SK-N-MC (cell line): ENCODE data around the gene TMEM200B.

Source experiments
- DNase-seq: peaks from one replicate; pipeline ENCODE4 v3.0.0-alpha.2; 2011; ENCODE audit warnings: low read depth, low spot score
- H3K27ac ChIP-seq: fragments of 200-600 bp; sonication (generic); 2 replicates; pipeline ENCODE4 v1.5.1; 2016; ENCODE audit warnings: mixed run types
- H3K36me3 ChIP-seq: fragments of 200-600 bp; sonication (generic); 2 replicates; pipeline ENCODE4 v1.6.1; 2017; ENCODE audit warnings: antibody characterized with exemption, low read length, mixed read lengths; ENCODE audit not compliant: insufficient read depth
- H3K4me3 ChIP-seq: fragments of 200-600 bp; sonication (generic); 2 replicates; pipeline ENCODE4 v1.5.1; 2016
- H3K9ac ChIP-seq: fragments of 200-600 bp; sonication (generic); 2 replicates; pipeline ENCODE4 v1.8.0; 2017; ENCODE audit warnings: mixed run types, mixed read lengths; ENCODE audit not compliant: insufficient read length
- H3K9me3 ChIP-seq: fragments of 200-600 bp; sonication (generic); 2 replicates; pipeline ENCODE4 v1.6.1; 2017; ENCODE audit warnings: low read depth, mild to moderate bottlenecking, antibody characterized with exemption, low read length, moderate library complexity, mixed read lengths
- EZH2 ChIP-seq: fragments of 200-600 bp; sonication (generic); IDR thresholded peaks from one replicate; pipeline ENCODE4 v1.6.1; 2017; ENCODE audit warnings: antibody characterized with exemption
- FOXP2 ChIP-seq: optimal IDR thresholded peaks from 2 replicates; pipeline ENCODE3; 2011; ENCODE audit warnings: mild to moderate bottlenecking, moderate library complexity; ENCODE audit not compliant: insufficient read depth; ENCODE audit errors: extremely low read length, control extremely low read depth
- POLR2AphosphoS5 ChIP-seq: IDR thresholded peaks from 2 replicates; pipeline ENCODE4 v1.6.1; 2012; ENCODE audit warnings: mild to moderate bottlenecking, low read depth, low read length, borderline replicate concordance

The TMEM200B gene

GRCh38 chr1:29121516-29121935 lies 2.2 kb downstream of the TMEM200B start:
- TF ChIP-seq POLR2AphosphoS5, result no peak
- no peak for TF ChIP-seq EZH2
- TF ChIP-seq FOXP2, result no peak
- H3K9ac ChIP-seq, result no peak overlapping the region
- no peak overlapping the region for H3K27ac ChIP-seq

GRCh38 chr1:29120947-29121485 lies 2.7 kb downstream of the TMEM200B start:
- TF ChIP-seq FOXP2 (no peak), EZH2 (no peak), POLR2AphosphoS5 (0 out of 2 replicates have a peak, but pooled peaks have one; percentile 19)
- no peak for DNase-seq
- no peak overlapping the region for H3K4me3 ChIP-seq

More at GRCh38 chr1:29121516-29121935, 2.2 kb downstream of the TMEM200B start:
- Histone ChIP-seq H3K9me3 (no peaks in the 10 kb centered on the region), H3K36me3 (peaks cover 24% of the 10 kb centered on the region), H3K4me3 (no peak overlapping the region)
- no peak for DNase-seq

GRCh38 chr1:29120367-29120766 lies 3.3 kb downstream of the TMEM200B start:
- Histone ChIP-seq H3K9ac (no peak overlapping the region), H3K4me3 (no peak overlapping the region), H3K36me3 (peaks cover 32% of the 10 kb centered on the region), H3K9me3 (no peaks in the 10 kb centered on the region), H3K27ac (peak overlapping the region; percentile 87)
- TF ChIP-seq EZH2, result no peak
- no peak for TF ChIP-seq FOXP2
- TF ChIP-seq POLR2AphosphoS5, result no peak
- DNase-seq, result no peak

More at GRCh38 chr1:29120947-29121485, 2.7 kb downstream of the TMEM200B start:
- no peak overlapping the region for H3K9ac ChIP-seq
- no peak overlapping the region for H3K27ac ChIP-seq
- no peaks in the 10 kb centered on the region for H3K9me3 ChIP-seq
- peaks cover 27% of the 10 kb centered on the region for H3K36me3 ChIP-seq

- Histone ChIP-seq H3K27ac (peak overlapping the region; percentile 87), H3K4me3 (no peak overlapping the region), H3K36me3 (peaks cover 40% of the 10 kb centered on the region), H3K9ac (no peak overlapping the region), H3K9me3 (no peaks in the 10 kb centered on the region)
- no peak for DNase-seq
- TF ChIP-seq POLR2AphosphoS5 (no peak), EZH2 (no peak), FOXP2 (no peak)
Measured at GRCh38 chr1:29119121-29119929, 4.4 kb downstream of the TMEM200B start.

- no peaks in the 10 kb centered on the region for H3K9me3 ChIP-seq
- H3K9ac ChIP-seq, result no peak overlapping the region
- H3K27ac ChIP-seq, result peak overlapping the region; percentile 53; the same call in 1 of the 2 replicates
- no peak for DNase-seq
- H3K4me3 ChIP-seq, result no peak overlapping the region
- TF ChIP-seq POLR2AphosphoS5 (no peak), FOXP2 (no peak), EZH2 (no peak)
- H3K36me3 ChIP-seq, result peaks cover 59% of the 10 kb centered on the region
Measured at GRCh38 chr1:29117381-29117780, 6.3 kb downstream of the TMEM200B start.

GRCh38 chr1:29114654-29115053 lies 9.0 kb downstream of the TMEM200B start:
- TF ChIP-seq FOXP2 (no peak), EZH2 (no peak), POLR2AphosphoS5 (no peak)
- no peak for DNase-seq
- H3K9ac ChIP-seq, result no peak overlapping the region
- no peaks in the 10 kb centered on the region for H3K9me3 ChIP-seq
- peaks cover 82% of the 10 kb centered on the region for H3K36me3 ChIP-seq
- no peak overlapping the region for H3K27ac ChIP-seq
- no peak overlapping the region for H3K4me3 ChIP-seq

GRCh38 chr1:29113413-29114117 lies 10.1 kb downstream of the TMEM200B start:
- H3K4me3 ChIP-seq, result no peak overlapping the region
- H3K9me3 ChIP-seq, result no peaks in the 10 kb centered on the region
- no peak overlapping the region for H3K9ac ChIP-seq
- peaks cover 85% of the 10 kb centered on the region for H3K36me3 ChIP-seq
- TF ChIP-seq POLR2AphosphoS5 (no peak), FOXP2 (no peak), EZH2 (no peak)
- DNase-seq, result no peak
- no peak overlapping the region for H3K27ac ChIP-seq
